Measurements from ENCODE around the gene KCNB1.

Gene KCNB1

GRCh38 chr20:49470922-49471321 lies 11.5 kb downstream of the KCNB1 start:
- DNase-seq (ENCODE audit: extremely low spot score) = no peak
- no peak for TF ChIP-seq CTCF (IDR thresholded peaks at IDR 0.05; ENCODE audit: control extremely low read depth, extremely low read depth, low read depth, missing control alignments)
- CTCF ChIA-PET = no interaction called here
- POLR2A ChIA-PET = no interaction called here

GRCh38 chr20:49469060-49469459 lies 13.4 kb downstream of the KCNB1 start:
- TF ChIP-seq CTCF (IDR thresholded peaks at IDR 0.05; ENCODE audit: control extremely low read depth, extremely low read depth, low read depth, missing control alignments) = no peak
- DNase-seq (ENCODE audit: extremely low spot score) = no peak
- CTCF ChIA-PET = no interaction called here
- POLR2A ChIA-PET = no interaction called here

GRCh38 chr20:49468412-49468811 lies 14.1 kb downstream of the KCNB1 start:
- CTCF ChIA-PET = no interaction called here
- no peak for TF ChIP-seq CTCF (IDR thresholded peaks at IDR 0.05; ENCODE audit: control extremely low read depth, extremely low read depth, low read depth, missing control alignments)
- DNase-seq (ENCODE audit: extremely low spot score) = no peak
- POLR2A ChIA-PET = no interaction called here

DNA sequence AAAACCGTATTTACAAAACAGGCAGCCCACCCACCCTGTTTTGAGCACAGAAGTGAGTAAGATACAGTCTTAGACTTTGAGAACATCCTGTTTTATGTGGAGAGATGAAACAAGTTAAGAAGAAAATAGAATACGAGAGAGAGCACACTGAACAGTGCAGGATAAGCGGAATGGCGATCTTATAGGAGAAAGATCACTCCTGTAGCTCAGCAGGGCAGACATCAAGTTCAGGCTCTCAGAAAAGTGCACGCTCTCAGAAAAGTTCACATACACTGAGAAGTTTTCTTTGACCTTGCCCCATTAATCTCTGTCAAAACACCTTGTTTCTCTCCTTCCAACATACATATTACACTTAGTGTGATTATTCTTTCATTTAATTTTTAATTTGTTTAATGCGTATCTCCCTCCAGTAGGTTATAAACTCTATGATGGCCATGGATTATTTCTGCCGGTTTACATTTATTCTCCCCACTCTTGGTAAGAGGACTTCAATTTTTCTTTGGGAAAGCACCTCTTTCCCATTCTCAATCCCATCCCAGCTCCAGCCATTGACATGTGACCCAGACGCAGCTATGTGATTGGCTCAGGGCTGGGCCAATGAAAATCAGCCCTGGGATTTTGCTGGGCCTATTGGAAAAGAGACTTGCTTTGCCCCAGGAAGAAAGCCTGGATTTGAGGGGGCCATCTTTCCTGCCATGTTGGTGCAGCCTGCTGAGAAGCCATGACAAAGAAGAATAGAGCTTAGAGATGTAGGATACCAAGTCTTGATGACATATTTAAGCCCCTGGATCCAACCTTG lies 16.2 kb downstream of the KCNB1 start:
- ChIA-PET POLR2A (no interaction called here), CTCF (no interaction called here)
- no peak for DNase-seq (ENCODE audit: extremely low spot score)
- TF ChIP-seq CTCF (IDR thresholded peaks at IDR 0.05; ENCODE audit: control extremely low read depth, extremely low read depth, low read depth, missing control alignments) = no peak

DNA sequence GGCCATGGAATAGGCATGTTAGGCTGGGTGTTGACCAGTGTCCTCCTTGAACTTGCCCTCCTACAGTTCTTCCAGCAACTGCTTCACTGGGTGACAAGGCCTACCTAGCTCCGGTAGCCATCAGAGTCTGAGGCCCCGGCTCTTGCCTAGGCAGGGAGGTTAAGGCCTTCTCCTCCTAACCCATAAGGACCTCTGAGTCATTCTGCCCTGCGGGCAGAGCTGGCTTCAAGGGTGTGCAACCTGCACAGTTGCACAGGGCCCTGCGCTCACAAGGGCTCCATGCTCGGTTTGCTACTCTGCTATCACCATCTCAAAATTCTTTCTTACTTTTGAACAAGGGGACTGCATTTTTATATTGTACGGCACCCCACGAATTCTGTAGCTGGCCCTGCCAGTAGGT lies 17.9 kb downstream of the KCNB1 start:
- no peak for TF ChIP-seq CTCF (IDR thresholded peaks at IDR 0.05; ENCODE audit: control extremely low read depth, extremely low read depth, low read depth, missing control alignments)
- ChIA-PET CTCF (no interaction called here), POLR2A (no interaction called here)
- no peak for DNase-seq (ENCODE audit: extremely low spot score)

DNA sequence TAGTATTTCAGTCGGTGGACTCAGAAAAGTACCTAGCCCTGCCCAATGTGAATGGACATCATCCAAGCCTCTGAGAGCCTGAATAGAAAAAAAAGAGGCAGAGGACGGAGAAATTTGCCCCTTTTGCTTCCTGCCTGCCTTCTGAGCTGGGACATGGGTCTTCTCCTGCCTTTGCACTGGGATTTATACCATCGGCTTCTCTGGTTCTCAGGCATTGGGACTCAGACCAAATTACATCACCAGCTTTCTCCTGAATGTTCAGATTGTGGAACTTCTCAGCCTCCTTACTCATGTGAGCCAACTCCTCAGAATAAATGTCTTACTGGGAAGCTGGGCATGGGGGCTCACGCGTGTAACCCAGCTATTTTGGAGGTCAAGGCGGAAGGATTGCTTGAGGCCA lies 19.8 kb downstream of the KCNB1 start:
- TF ChIP-seq CTCF (IDR thresholded peaks at IDR 0.05; ENCODE audit: control extremely low read depth, extremely low read depth, low read depth, missing control alignments) = no peak
- DNase-seq (ENCODE audit: extremely low spot score) = no peak
- ChIA-PET CTCF (interaction anchor here (0.9 kb wide), 1 partner anchor 51 kb away, joined by 3 read pairs; no protein-coding TSS in a partner anchor), POLR2A (no interaction called here)
